ENCODE data around the gene TSHZ1. TPM values are rescaled to one million over a fixed set of nuclear protein-coding genes. Genes with fewer than 3 reads are reported as not detected.

Gene TSHZ1
- polyA plus RNA-seq, 1 of the 3 experiments (the other 2 are of a cell fraction), result 2.6 TPM

GRCh38 chr18:75226956-75227316 is 16.3 kb downstream of the TSHZ1 start:
- Histone ChIP-seq H3F3A (replicated peaks; ENCODE audit: insufficient read depth) (no peaks in the 10 kb centered on the region), H3K27ac (ENCODE audit: low read depth in 2 of 2, low read length in 1 of 2) (no peak overlapping the region; a peak in 1 of 4 replicates), H3K4me2 (no peak overlapping the region), H3K9ac (no peak overlapping the region), H3K4me1 (ENCODE audit: control insufficient read depth in 1 of 2, insufficient read depth in 2 of 2, low read depth in 1 of 2, low read length in 1 of 2) (peaks cover 0 to 17% of the 10 kb centered on the region in 2 experiments; a peak in 2 of 4 replicates), H4K20me1 (ENCODE audit: insufficient read depth) (no peaks in the 10 kb centered on the region), H2AFZ (ENCODE audit: low read depth) (no peak overlapping the region), H3K27me3 (ENCODE audit: insufficient read depth) (no peaks in the 10 kb centered on the region), H3K79me2 (ENCODE audit: insufficient read depth) (peaks cover 11% of the 10 kb centered on the region), H3K4me3 (ENCODE audit: low read depth in 2 of 2, low read length in 1 of 2) (no peak overlapping the region), H3K36me3 (replicated peaks in 1 of 2; ENCODE audit: control insufficient read depth in 1 of 2, insufficient read depth in 2 of 2, low read length in 1 of 2) (no peaks in the 10 kb centered on the region), H3K9me3 (no peaks in the 10 kb centered on the region), H3K9me2 (no peaks in the 10 kb centered on the region)
- TF ChIP-seq SIN3A (IDR thresholded peaks at IDR 0.05; ENCODE audit: borderline replicate concordance, low read depth, low read length), result no peak
- TF ChIP-seq JUND (IDR thresholded peaks at IDR 0.05), result no peak
- TF ChIP-seq ZBTB33 (IDR thresholded peaks at IDR 0.05; ENCODE audit: borderline replicate concordance, low read depth), result no peak
- no peak for TF ChIP-seq RXRA (IDR thresholded peaks at IDR 0.05; ENCODE audit: borderline replicate concordance, low read depth)
- TF ChIP-seq POLR2AphosphoS5 (IDR thresholded peaks at IDR 0.05; ENCODE audit: low read depth, low read length), result no peak
- TF ChIP-seq FOXJ3 (CRISPR knock-in tag; IDR thresholded peaks at IDR 0.05), result no peak
- DNase-seq, result no peak
- POLR2A ChIA-PET, result no interaction called here
- WGBS (ENCODE audit: low lambda C conversion rate), result 98% methylated on average over 5 of the region's 5 CpGs
- CTCF ChIA-PET, result no interaction called here

DNA sequence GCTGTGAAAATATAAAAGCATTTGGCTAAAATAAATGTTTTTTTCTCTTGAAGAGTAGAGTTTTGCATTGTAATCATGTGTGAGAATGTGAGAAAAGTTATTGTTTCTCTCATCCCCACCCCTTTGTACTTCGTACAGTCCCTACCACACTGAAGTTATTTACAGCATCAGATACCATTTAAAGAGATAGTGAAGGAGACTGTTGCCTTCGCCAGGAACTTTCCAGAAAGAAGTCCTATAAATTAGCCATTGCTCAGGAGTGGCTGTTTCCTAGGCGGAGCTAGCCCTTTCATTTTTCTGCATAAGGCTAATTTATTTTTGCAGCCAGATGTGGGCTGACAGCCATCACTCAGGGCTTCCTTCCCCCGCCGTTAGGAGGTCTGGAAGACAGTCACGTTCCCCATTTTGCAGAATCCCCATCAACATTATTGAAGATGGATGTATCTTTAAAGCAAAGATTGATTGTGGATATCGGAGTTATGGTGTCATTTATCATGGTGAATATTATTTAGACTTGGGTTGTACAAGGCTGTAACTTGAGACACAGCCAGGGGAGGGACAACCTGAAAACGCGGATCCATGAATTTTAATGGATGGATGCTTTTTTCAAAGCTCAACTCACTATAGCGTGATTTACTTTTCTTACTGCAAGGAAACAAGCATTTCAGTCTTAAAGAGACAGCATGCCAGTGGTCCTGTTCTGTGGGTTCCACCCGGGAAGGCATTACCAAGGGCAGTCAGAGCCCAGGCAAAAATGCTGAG is 17.1 kb downstream of the TSHZ1 start:
- Histone ChIP-seq H4K20me1 (ENCODE audit: insufficient read depth) (no peaks in the 10 kb centered on the region), H3K27me3 (ENCODE audit: insufficient read depth) (no peaks in the 10 kb centered on the region), H3F3A (replicated peaks; ENCODE audit: insufficient read depth) (no peaks in the 10 kb centered on the region), H3K79me2 (ENCODE audit: insufficient read depth) (peaks cover 4% of the 10 kb centered on the region), H3K9ac (no peak overlapping the region), H3K4me3 (ENCODE audit: low read depth in 2 of 2, low read length in 1 of 2) (no peak overlapping the region), H3K36me3 (replicated peaks in 1 of 2; ENCODE audit: control insufficient read depth in 1 of 2, insufficient read depth in 2 of 2, low read length in 1 of 2) (no peaks in the 10 kb centered on the region), H3K4me2 (no peak overlapping the region), H3K9me3 (no peaks in the 10 kb centered on the region), H3K4me1 (ENCODE audit: control insufficient read depth in 1 of 2, insufficient read depth in 2 of 2, low read depth in 1 of 2, low read length in 1 of 2) (peaks cover 0 to 17% of the 10 kb centered on the region in 2 experiments; a peak in 2 of 4 replicates), H3K9me2 (no peaks in the 10 kb centered on the region), H2AFZ (ENCODE audit: low read depth) (no peak overlapping the region), H3K27ac (ENCODE audit: low read depth in 2 of 2, low read length in 1 of 2) (no peak overlapping the region)
- no peak for DNase-seq
- ChIA-PET CTCF (no interaction called here), POLR2A (no interaction called here)
- TF ChIP-seq RXRA (IDR thresholded peaks at IDR 0.05; ENCODE audit: borderline replicate concordance, low read depth) (no peak), RFX5 (IDR thresholded peaks at IDR 0.05; ENCODE audit: low read length) (no peak), REST (IDR thresholded peaks at IDR 0.05; ENCODE audit: low read depth, low read length) (no peak), NRF1 (IDR thresholded peaks at IDR 0.05; ENCODE audit: low read depth, low read length) (no peak), MEF2A (IDR thresholded peaks at IDR 0.05; ENCODE audit: borderline replicate concordance, low read depth) (no peak), NFIC (IDR thresholded peaks at IDR 0.05; ENCODE audit: borderline replicate concordance) (no peak), PBX3 (IDR thresholded peaks at IDR 0.05) (no peak), SMC3 (IDR thresholded peaks at IDR 0.05; ENCODE audit: low read depth, low read length) (no peak), EP300 (IDR thresholded peaks at IDR 0.05; ENCODE audit: borderline replicate concordance in 1 of 2, low read depth in 1 of 2, low read length in 1 of 2) (no peak), RAD21 (IDR thresholded peaks at IDR 0.05; ENCODE audit: low read length) (no peak), FOSL2 (IDR thresholded peaks at IDR 0.05; ENCODE audit: borderline replicate concordance, low read depth) (no peak), TEAD4 (IDR thresholded peaks at IDR 0.05; ENCODE audit: borderline replicate concordance, insufficient read depth) (no peak), ELF1 (IDR thresholded peaks at IDR 0.05) (no peak)
- TF ChIP-seq, protein P1, sequence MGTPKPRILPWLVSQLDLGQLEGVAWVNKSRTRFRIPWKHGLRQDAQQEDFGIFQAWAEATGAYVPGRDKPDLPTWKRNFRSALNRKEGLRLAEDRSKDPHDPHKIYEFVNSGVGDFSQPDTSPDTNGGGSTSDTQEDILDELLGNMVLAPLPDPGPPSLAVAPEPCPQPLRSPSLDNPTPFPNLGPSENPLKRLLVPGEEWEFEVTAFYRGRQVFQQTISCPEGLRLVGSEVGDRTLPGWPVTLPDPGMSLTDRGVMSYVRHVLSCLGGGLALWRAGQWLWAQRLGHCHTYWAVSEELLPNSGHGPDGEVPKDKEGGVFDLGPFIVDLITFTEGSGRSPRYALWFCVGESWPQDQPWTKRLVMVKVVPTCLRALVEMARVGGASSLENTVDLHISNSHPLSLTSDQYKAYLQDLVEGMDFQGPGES (IDR thresholded peaks at IDR 0.05; ENCODE audit: low read depth, low read length), result no peak
- WGBS (ENCODE audit: low lambda C conversion rate), result 95% methylated on average over 11 of the region's 11 CpGs

All from SK-N-SH (cell line).